ENCODE data around the gene PTGES2.
"Not testable (repeated sequence)": the region's sequence is repeated elsewhere in the genome, so short reads cannot be mapped to it uniquely, and the experiment has no call there.

Gene PTGES2

GRCh38 chr9:128136816-128137793, 9.6 kb upstream of the PTGES2 start:
- DNase-seq: no peak

GRCh38 chr9:128135561-128135960, 8.0 kb upstream of the PTGES2 start:
- not testable (repeated sequence) for DNase-seq

DNA sequence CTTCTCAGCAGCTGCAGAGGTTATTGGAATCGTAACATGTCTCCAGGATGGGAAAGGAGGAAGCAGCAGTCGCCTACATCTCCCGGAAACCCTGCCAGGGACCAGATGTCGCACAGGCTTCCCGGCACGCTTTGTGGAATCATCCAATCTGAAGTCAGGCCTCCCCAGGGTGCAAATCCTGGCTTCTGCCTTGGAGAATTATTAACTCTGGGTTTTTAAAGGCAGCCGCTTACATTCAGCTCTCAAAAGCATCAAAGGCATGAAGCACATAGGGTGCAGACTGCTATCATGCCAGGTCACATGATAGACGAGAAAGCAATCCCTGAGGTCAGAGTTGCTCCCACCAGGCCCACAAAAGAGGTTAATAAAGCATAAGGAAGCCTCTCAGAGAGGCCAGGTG, 4.6 kb upstream of the PTGES2 start:
- not testable (repeated sequence) for DNase-seq

DNA sequence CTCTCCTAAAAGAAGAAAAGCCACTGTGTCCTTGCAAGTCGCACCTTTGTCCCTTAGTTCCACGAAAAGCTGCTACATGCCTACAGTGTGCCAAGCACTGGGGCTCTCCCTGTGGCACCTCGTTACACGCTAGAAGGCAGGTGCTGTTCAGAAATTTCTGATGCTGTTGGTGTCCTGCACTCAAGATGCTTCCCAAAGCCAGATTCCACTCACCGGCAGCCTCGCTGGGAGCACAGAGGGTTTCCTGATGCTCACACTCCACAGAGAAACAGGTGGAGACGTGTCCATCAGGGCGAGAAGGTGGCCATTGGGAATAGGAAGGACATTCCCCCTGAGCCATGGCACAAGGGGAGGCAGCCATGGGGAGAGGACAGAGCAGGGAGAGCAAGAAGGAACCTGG, 3.8 kb upstream of the PTGES2 start:
- not testable (repeated sequence) for DNase-seq

DNA sequence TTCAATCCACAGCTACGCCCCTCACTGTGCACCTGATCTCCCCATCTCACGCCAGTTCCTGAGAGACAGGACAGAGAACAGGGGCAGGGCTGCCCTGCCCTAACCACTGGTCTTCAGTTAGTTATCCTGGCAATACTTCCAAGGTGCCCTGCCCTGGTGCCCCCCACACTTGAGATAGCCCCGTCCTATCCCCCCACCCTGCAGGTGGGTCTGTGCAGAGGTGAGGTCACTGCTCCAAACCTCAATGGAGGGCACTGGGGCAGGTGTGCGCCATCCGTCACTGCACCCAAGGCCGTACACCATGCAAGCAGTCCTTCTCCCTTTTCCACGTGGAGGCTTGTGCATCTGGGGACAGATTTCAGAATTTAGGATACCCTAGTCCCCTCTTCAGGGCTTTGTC, 3.1 kb upstream of the PTGES2 start:
- DNase-seq: not testable (repeated sequence)

GRCh38 chr9:128129976-128130590, 2.6 kb upstream of the PTGES2 start:
- peak; percentile 43 for DNase-seq

DNA sequence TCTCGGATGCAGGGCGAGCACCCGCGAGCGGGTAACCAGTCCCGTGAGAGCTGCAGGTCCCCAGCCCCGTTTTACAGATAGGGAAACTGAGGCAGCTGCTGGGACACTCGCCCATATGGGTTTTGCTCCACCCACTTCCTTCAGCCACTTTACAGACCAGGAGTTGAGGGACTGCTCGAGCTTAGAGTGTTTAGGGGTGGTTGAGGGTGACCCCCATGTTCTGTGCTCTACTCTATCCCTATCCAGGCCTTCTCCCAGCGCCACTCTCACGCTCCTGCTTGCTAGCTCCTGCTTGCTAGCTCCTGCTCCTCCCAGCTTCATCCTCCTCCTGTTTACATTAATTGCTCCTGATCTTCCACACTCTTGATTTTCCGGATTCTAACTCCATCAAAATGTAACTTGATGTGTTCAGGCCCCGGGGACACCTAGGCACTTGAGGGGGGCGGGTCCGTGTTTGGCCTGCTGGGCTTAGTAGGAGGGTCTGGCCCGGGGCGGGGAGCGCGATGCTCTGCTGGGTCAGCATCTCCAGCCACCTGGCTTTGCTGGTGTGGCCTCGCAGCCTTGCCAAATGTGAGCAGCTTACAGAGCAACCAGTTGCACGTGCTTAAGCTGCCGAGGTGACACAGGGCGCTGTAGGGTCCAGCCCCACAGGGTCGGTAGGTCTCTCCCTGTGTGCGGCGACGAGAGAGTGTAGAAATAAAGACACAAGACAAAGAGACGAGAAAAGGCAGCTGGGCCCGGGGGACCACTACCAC, 1.5 kb upstream of the PTGES2 start:
- no peak for DNase-seq

DNA sequence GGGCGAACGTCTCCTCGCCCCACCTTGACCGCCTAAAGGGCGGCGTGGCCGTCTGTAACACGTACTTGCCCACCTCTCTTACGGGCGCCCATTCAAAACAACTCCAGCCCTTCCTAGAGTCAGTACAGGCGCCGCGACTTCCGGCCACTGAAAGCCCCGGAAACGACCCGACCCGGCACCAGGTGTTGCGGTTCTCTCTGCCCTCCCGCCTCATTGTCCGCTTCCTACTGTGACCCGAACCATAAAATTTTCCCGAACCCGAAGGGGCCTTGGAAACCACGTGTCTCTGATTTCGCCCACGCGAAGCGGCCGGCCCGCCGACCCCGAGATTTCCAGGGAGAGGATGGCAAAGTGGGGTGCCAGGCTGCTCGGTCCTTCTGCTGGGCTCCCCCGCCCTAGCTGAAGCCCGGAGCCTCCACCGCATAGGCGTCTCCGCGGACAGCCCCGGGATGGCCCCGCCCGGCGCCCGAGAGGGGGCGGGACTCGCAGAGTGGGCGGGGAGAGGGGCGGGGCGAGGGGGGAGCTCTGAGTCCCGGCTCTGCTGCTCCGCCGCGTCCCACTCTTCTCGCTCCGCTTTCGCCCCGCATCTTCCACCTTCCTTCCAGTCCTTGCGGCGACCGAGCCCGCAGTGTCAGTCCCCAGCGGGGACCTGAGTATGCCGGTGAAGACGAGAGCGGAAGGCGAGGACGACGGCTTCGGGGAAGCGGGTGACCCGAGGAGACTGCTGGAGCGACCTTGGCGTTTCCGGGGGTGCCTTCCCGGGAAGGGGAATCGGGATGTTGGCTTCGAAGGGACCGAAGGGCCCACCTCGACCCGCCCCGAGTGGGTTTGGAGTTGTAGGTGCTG, 684 bp upstream of the PTGES2 start:
- peak; percentile 80 for DNase-seq

- no peak for DNase-seq
These were observed 1.8 kb downstream of the PTGES2 start for GRCh38 chr9:128125580-128126354.

GRCh38 chr9:128124873-128125579, 2.5 kb downstream of the PTGES2 start:
- DNase-seq: peak; percentile 12

- DNase-seq: no peak
These were observed 3.1 kb downstream of the PTGES2 start for GRCh38 chr9:128124451-128124850.

- DNase-seq: no peak
These were observed 4.0 kb downstream of the PTGES2 start for GRCh38 chr9:128123451-128124080.

GRCh38 chr9:128122809-128123175, 4.7 kb downstream of the PTGES2 start:
- no peak for DNase-seq

DNA sequence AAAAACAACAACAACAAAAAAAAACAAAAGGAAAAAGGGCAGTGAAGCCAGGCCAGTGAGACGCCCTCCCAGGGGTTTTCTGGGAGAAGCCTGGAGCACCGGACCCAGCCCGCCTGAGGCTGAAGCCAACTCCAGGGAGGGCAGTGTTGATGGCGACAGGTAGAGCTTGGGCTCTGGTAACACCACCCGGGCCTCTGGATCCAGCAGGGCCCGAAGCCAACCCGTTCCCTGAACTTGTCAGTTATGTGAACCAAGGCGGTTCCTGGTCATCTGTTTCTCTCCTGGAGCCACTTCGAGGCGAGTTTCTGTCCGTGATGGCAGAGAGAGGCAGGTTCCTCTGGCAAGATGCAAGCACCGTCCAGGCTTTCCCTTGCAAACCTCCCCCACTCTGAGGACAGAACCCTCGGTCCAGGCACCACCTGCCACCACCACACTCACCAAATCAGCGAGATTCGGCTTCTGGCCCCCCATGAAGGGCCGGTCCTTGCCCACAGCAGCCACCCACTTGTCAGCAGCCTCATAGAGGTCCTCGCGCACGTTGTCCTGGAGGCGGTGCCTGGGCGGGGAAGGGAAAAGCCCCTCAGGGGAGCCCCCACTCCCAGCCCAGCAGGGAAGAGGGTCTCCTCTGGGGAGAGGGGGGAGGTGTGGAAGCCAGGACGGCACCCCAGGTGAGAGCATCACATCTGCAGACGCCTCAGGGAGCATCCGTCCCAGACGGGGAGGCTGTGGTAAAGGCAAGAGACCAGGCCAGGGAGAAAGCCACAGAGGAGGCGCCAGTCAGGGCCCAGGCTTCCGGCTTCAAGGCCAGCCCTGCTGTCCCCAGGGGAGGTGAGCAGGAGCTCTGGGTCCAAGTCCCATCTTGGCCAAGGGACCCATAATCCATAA, 5.4 kb downstream of the PTGES2 start:
- DNase-seq: no peak

GRCh38 chr9:128121466-128121810, 6.1 kb downstream of the PTGES2 start:
- no peak for DNase-seq

GRCh38 chr9:128120741-128121465, 6.6 kb downstream of the PTGES2 start:
- DNase-seq: no peak

- DNase-seq: no peak
These were observed 7.3 kb downstream of the PTGES2 start for GRCh38 chr9:128120061-128120740.

GRCh38 chr9:128118971-128119665, 8.4 kb downstream of the PTGES2 start:
- no peak for DNase-seq
